SK-N-SH treated with all-trans-retinoic acid at 6 μM for 48 hours (cell line): ENCODE measurements around the gene REEP6.
"Not testable (repeated sequence)": the region's sequence is repeated elsewhere in the genome, so short reads cannot be mapped to it uniquely, and the experiment has no call there.

ENCODE experiments used
- ATAC-seq: fragments of 200-7000 bp; cut with Tn5 transposase; 3 replicates; pipeline ENCODE4 v1.9.1; 2020; ENCODE audit warnings: mild to moderate bottlenecking, moderate library complexity
- ARNTL ChIP-seq: fragments of 450-650 bp; formaldehyde crosslinking; IDR thresholded peaks from 2 replicates; pipeline ENCODE4 v1.5.0; 2020; ENCODE audit warnings: low read depth, mild to moderate bottlenecking, moderate library complexity, borderline replicate concordance
- CREB5 ChIP-seq: fragments of 250-450 bp; sonication (Bioruptor Pico); IDR thresholded peaks from 2 replicates; pipeline ENCODE4 v1.5.1; 2020; ENCODE audit warnings: low read depth, mild to moderate bottlenecking, moderate library complexity
- CSDC2 ChIP-seq: fragments of 250-450 bp; sonication (Bioruptor Pico); IDR thresholded peaks from 2 replicates; pipeline ENCODE4 v1.5.0; 2020; ENCODE audit warnings: mild to moderate bottlenecking, moderate library complexity
- ESRRG ChIP-seq: fragments of 250-450 bp; sonication (Bioruptor Pico); IDR thresholded peaks from 2 replicates; pipeline ENCODE4 v1.6.1; 2021; ENCODE audit warnings: mild to moderate bottlenecking
- ISL1 ChIP-seq: fragments of 250-450 bp; sonication (Bioruptor Pico); IDR thresholded peaks from 2 replicates; pipeline ENCODE4 v2.1.2; 2022; ENCODE audit warnings: mild to moderate bottlenecking, moderate library complexity
- PATZ1 ChIP-seq: fragments of 250-450 bp; sonication (Bioruptor Pico); IDR thresholded peaks from 2 replicates; pipeline ENCODE4 v1.8.0; 2020; ENCODE audit warnings: mild to moderate bottlenecking, moderate library complexity, borderline replicate concordance
- POU6F1 ChIP-seq: fragments of 250-450 bp; sonication (Bioruptor Pico); IDR thresholded peaks from 2 replicates; pipeline ENCODE4 v1.8.0; 2021; ENCODE audit warnings: low read depth, mild to moderate bottlenecking, moderate library complexity, borderline replicate concordance
- PPARA ChIP-seq: fragments of 250-450 bp; sonication (Bioruptor Pico); IDR thresholded peaks from 2 replicates; pipeline ENCODE4 v1.5.0; 2020; ENCODE audit warnings: mild to moderate bottlenecking, borderline replicate concordance
- SNAI2 ChIP-seq: fragments of 250-450 bp; sonication (Bioruptor Pico); IDR thresholded peaks from 2 replicates; pipeline ENCODE4 v1.5.0; 2020; ENCODE audit warnings: mild to moderate bottlenecking, moderate library complexity
- TCF4 ChIP-seq: fragments of 250-450 bp; sonication (Bioruptor Pico); IDR thresholded peaks from 2 replicates; pipeline ENCODE4 v1.8.0; 2021; ENCODE audit warnings: mild to moderate bottlenecking, moderate library complexity, borderline replicate concordance
- TSHZ2 ChIP-seq: fragments of 250-450 bp; sonication (Bioruptor Pico); IDR thresholded peaks from 2 replicates; pipeline ENCODE4 v1.5.0; 2020; ENCODE audit warnings: mild to moderate bottlenecking, moderate library complexity
- ZC3H10 ChIP-seq: fragments of 250-450 bp; sonication (Bioruptor Pico); IDR thresholded peaks from 2 replicates; pipeline ENCODE4 v1.5.1; 2021; ENCODE audit warnings: mild to moderate bottlenecking, moderate library complexity
- ZFP3 ChIP-seq: fragments of 250-450 bp; sonication (Bioruptor Pico); IDR thresholded peaks from 2 replicates; pipeline ENCODE4 v1.5.0; 2020; ENCODE audit warnings: mild to moderate bottlenecking, moderate library complexity
- ZFP30 ChIP-seq: fragments of 450-650 bp; formaldehyde crosslinking; IDR thresholded peaks from 2 replicates; pipeline ENCODE4 v1.5.0; 2022; ENCODE audit warnings: mild to moderate bottlenecking, moderate library complexity
- ZNF8 ChIP-seq: fragments of 450-650 bp; formaldehyde crosslinking; IDR thresholded peaks from 2 replicates; pipeline ENCODE4 v1.5.0; 2020; ENCODE audit warnings: mild to moderate bottlenecking, moderate library complexity

Gene REEP6

GRCh38 chr19:1518471-1518870 is 27.5 kb downstream of the REEP6 start:
- no peak for TF ChIP-seq POU6F1 (CRISPR knock-in tag)
- no peak for TF ChIP-seq SNAI2 (CRISPR knock-in tag)

GRCh38 chr19:1519802-1520201 is 28.8 kb downstream of the REEP6 start:
- ATAC-seq, result not testable (repeated sequence)

More at GRCh38 chr19:1518471-1518870, 27.5 kb downstream of the REEP6 start:
- no peak for ATAC-seq

- no peak for ATAC-seq
- no peak for TF ChIP-seq ZC3H10 (CRISPR knock-in tag)
- TF ChIP-seq PPARA, result no peak
- no peak for TF ChIP-seq PATZ1 (CRISPR knock-in tag)
- no peak for TF ChIP-seq ZNF8 (CRISPR knock-in tag)
- TF ChIP-seq ARNTL (CRISPR knock-in tag), result no peak
Observed at GRCh38 chr19:1520203-1520780, 29.3 kb downstream of the REEP6 start.

- no peak for ATAC-seq
Observed at GRCh38 chr19:1521636-1522035, 30.7 kb downstream of the REEP6 start.

GRCh38 chr19:1522061-1522460 is 31.1 kb downstream of the REEP6 start:
- ATAC-seq, result no peak

More at GRCh38 chr19:1521636-1522035, 30.7 kb downstream of the REEP6 start:
- no peak for TF ChIP-seq PATZ1 (CRISPR knock-in tag)
- no peak for TF ChIP-seq ZNF8 (CRISPR knock-in tag)
- no peak for TF ChIP-seq TCF4 (CRISPR knock-in tag)
- TF ChIP-seq CREB5 (CRISPR knock-in tag), result no peak
- TF ChIP-seq ARNTL (CRISPR knock-in tag), result no peak
- no peak for TF ChIP-seq SNAI2 (CRISPR knock-in tag)
- TF ChIP-seq ZFP3 (CRISPR knock-in tag), result no peak
- no peak for TF ChIP-seq ZC3H10 (CRISPR knock-in tag)

More at GRCh38 chr19:1522061-1522460, 31.1 kb downstream of the REEP6 start:
- TF ChIP-seq TSHZ2 (CRISPR knock-in tag), result no peak
- TF ChIP-seq CREB5 (CRISPR knock-in tag), result no peak
- TF ChIP-seq ZC3H10 (CRISPR knock-in tag), result no peak
- TF ChIP-seq ESRRG (CRISPR knock-in tag), result no peak
- no peak for TF ChIP-seq CSDC2 (CRISPR knock-in tag)
- TF ChIP-seq SNAI2 (CRISPR knock-in tag), result no peak
- TF ChIP-seq ZNF8 (CRISPR knock-in tag), result no peak
- no peak for TF ChIP-seq POU6F1 (CRISPR knock-in tag)
- TF ChIP-seq ISL1, result no peak
- TF ChIP-seq ZFP30, result no peak
